Adrenal gland (tissue), 5 donors: ENCODE results near the gene IL15.

Experiments used
- POLR2A ChIP-seq, 2 donors: fragments of 450-650 bp; IDR thresholded peaks; one replicate each; pipeline ENCODE4 v1.6.1; 2017; ENCODE audit warnings: antibody characterized with exemption in 2 of 2, mild to moderate bottlenecking in 2 of 2, moderate library complexity in 1 of 2
- TF ChIP-seq, protein P1 (sequence below), 6 experiments: fragments of 450-650 bp in 4 of 6; fragments of 200-600 bp in 2 of 6; sonication (generic) in 1 of 6; IDR thresholded peaks; 1 replicate in 5 of 6; 2 replicates in 1 of 6; pipeline versions ENCODE4 v1.5.1 to v1.8.0; 2016 to 2021; ENCODE audit warnings: antibody characterized with exemption in 6 of 6, mild to moderate bottlenecking in 2 of 6, moderate library complexity in 1 of 6
- donor health status: DM: no; HTN: no; CAD: no.

DNA sequence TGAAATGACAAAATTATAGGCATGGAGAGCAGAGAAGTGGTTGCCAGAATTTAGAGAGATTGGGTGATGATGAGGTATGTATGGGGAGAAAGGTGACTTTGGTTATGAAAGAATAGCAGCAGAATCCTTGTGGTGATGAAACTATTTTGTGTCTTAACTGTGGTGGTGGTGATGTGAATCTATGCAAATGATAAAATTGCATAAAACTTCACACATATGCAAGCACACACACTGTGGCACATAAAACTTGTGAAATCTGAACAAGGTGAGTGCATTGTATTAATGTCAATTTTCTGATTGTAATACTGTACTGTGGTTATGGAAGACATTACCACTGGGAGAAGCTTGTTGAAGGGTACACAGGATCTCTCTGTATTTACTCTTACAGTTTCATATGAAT, 91.0 kb downstream of the IL15 start:
- TF ChIP-seq, protein P1, sequence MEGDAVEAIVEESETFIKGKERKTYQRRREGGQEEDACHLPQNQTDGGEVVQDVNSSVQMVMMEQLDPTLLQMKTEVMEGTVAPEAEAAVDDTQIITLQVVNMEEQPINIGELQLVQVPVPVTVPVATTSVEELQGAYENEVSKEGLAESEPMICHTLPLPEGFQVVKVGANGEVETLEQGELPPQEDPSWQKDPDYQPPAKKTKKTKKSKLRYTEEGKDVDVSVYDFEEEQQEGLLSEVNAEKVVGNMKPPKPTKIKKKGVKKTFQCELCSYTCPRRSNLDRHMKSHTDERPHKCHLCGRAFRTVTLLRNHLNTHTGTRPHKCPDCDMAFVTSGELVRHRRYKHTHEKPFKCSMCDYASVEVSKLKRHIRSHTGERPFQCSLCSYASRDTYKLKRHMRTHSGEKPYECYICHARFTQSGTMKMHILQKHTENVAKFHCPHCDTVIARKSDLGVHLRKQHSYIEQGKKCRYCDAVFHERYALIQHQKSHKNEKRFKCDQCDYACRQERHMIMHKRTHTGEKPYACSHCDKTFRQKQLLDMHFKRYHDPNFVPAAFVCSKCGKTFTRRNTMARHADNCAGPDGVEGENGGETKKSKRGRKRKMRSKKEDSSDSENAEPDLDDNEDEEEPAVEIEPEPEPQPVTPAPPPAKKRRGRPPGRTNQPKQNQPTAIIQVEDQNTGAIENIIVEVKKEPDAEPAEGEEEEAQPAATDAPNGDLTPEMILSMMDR (IDR thresholded peaks at IDR 0.05): no peak
- TF ChIP-seq POLR2A (IDR thresholded peaks at IDR 0.05): no peak
